ENCODE data around the gene GIT2.

DNA sequence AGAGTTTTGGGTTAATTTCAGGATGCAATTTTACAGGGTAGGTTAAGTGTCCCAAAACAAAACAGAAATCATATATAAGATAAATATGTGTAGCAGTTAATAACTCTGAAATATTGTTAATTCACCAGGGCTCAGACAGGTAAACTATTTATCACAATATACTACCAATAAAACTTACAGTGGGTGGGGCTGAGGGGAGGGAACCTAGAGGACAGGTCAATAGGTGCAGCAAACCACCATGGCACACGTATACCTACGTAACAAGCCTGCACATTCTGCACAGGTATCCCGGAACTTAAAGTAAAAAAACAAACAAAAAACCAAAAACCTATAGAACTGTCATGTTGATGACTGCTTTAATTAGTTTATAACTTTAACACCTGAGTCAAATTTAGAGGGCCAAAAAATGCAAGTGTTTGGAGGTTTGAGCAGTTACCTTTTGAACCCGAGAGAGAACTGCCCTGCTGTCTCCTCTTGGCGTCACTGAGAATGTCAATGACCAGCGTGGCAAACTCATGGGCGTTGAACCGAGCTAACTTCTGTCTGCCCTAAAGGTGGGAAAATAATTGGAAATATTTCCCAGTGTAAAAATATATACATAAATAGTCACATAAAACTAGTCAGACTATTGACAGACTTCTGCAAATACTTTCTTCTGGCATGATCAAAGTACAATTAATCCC lies 36.6 kb downstream of the GIT2 start:
- TF ChIP-seq EZH2phosphoT487 (IDR thresholded peaks at IDR 0.05; ENCODE audit: unreplicated experiment), result no peak
- TF ChIP-seq, protein P1, sequence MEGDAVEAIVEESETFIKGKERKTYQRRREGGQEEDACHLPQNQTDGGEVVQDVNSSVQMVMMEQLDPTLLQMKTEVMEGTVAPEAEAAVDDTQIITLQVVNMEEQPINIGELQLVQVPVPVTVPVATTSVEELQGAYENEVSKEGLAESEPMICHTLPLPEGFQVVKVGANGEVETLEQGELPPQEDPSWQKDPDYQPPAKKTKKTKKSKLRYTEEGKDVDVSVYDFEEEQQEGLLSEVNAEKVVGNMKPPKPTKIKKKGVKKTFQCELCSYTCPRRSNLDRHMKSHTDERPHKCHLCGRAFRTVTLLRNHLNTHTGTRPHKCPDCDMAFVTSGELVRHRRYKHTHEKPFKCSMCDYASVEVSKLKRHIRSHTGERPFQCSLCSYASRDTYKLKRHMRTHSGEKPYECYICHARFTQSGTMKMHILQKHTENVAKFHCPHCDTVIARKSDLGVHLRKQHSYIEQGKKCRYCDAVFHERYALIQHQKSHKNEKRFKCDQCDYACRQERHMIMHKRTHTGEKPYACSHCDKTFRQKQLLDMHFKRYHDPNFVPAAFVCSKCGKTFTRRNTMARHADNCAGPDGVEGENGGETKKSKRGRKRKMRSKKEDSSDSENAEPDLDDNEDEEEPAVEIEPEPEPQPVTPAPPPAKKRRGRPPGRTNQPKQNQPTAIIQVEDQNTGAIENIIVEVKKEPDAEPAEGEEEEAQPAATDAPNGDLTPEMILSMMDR (conservative IDR thresholded peaks at IDR 0.05; ENCODE audit: low read depth in 2 of 2), result no peak
- TF ChIP-seq EZH2 (IDR thresholded peaks at IDR 0.05; ENCODE audit: low read depth, unreplicated experiment), result no peak
- TF ChIP-seq POLR2AphosphoS5 (IDR thresholded peaks at IDR 0.05; ENCODE audit: low read depth), result no peak
- TF ChIP-seq, protein P2, sequence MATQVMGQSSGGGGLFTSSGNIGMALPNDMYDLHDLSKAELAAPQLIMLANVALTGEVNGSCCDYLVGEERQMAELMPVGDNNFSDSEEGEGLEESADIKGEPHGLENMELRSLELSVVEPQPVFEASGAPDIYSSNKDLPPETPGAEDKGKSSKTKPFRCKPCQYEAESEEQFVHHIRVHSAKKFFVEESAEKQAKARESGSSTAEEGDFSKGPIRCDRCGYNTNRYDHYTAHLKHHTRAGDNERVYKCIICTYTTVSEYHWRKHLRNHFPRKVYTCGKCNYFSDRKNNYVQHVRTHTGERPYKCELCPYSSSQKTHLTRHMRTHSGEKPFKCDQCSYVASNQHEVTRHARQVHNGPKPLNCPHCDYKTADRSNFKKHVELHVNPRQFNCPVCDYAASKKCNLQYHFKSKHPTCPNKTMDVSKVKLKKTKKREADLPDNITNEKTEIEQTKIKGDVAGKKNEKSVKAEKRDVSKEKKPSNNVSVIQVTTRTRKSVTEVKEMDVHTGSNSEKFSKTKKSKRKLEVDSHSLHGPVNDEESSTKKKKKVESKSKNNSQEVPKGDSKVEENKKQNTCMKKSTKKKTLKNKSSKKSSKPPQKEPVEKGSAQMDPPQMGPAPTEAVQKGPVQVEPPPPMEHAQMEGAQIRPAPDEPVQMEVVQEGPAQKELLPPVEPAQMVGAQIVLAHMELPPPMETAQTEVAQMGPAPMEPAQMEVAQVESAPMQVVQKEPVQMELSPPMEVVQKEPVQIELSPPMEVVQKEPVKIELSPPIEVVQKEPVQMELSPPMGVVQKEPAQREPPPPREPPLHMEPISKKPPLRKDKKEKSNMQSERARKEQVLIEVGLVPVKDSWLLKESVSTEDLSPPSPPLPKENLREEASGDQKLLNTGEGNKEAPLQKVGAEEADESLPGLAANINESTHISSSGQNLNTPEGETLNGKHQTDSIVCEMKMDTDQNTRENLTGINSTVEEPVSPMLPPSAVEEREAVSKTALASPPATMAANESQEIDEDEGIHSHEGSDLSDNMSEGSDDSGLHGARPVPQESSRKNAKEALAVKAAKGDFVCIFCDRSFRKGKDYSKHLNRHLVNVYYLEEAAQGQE (IDR thresholded peaks at IDR 0.05; ENCODE audit: unreplicated experiment), result no peak
- TF ChIP-seq ZNF331 (CRISPR knock-in tag; IDR thresholded peaks at IDR 0.05; ENCODE audit: low read depth), result no peak

All from GM23338 (cell line).